DOHH2 (cell line): ENCODE data around the gene ZFAND2A.

Source experiments
- EZH2phosphoT487 ChIP-seq: fragments of 200-600 bp; sonication (generic); IDR thresholded peaks from 2 replicates; pipeline ENCODE4 v1.6.1; 2017; ENCODE audit warnings: borderline replicate concordance, mild to moderate bottlenecking, antibody characterized with exemption, low read length, moderate library complexity, mixed read lengths
- TF ChIP-seq, protein P1 (sequence below): fragments of 200-600 bp; sonication (generic); IDR thresholded peaks from one replicate; pipeline ENCODE4 v1.5.1; 2014; ENCODE audit warnings: antibody characterized with exemption, mild to moderate bottlenecking, low read depth, low read length; ENCODE audit not compliant: poor library complexity, severe bottlenecking

DNA sequence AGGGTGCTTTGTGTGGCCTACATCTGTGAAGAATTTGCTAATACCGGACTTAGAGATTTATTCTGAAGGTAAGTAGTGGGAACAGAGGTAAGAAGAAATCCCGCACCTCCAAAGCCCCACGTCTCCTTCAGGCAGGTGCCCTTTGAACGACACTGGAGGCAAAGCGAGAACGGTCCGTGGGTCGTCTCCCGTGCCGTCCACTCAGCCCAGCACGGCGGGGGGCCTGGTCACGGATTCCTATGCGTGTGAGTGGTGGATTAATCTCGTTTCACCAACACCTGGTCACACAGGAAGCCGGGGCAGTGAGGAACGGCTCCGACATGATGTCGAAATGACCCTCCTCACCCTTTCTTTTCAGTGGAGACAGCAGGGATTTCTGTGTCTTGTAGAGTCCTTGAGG, 21.0 kb upstream of the ZFAND2A start:
- TF ChIP-seq, protein P1, sequence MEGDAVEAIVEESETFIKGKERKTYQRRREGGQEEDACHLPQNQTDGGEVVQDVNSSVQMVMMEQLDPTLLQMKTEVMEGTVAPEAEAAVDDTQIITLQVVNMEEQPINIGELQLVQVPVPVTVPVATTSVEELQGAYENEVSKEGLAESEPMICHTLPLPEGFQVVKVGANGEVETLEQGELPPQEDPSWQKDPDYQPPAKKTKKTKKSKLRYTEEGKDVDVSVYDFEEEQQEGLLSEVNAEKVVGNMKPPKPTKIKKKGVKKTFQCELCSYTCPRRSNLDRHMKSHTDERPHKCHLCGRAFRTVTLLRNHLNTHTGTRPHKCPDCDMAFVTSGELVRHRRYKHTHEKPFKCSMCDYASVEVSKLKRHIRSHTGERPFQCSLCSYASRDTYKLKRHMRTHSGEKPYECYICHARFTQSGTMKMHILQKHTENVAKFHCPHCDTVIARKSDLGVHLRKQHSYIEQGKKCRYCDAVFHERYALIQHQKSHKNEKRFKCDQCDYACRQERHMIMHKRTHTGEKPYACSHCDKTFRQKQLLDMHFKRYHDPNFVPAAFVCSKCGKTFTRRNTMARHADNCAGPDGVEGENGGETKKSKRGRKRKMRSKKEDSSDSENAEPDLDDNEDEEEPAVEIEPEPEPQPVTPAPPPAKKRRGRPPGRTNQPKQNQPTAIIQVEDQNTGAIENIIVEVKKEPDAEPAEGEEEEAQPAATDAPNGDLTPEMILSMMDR, result no peak
- no peak for TF ChIP-seq EZH2phosphoT487
